HG03064 (cell line): ENCODE results near the gene TCN2.
A peak's percentile ranks its signal among the peaks of the same experiment; 100 is the strongest.
"Not testable (repeated sequence)": the region's sequence is repeated elsewhere in the genome, so short reads cannot be mapped to it uniquely, and the experiment has no call there.

Experiments
- ATAC-seq: cut with Tn5 transposase; IDR thresholded peaks from one replicate; pipeline ENCODE4 v1.9.1; 2021; ENCODE audit warnings: low read depth; ENCODE audit not compliant: unreplicated experiment

TCN2 gene

GRCh38 chr22:30574997-30575671 is 31.8 kb upstream of the TCN2 start:
- ATAC-seq = no peak

GRCh38 chr22:30575859-30576258 is 31.1 kb upstream of the TCN2 start:
- no peak for ATAC-seq

GRCh38 chr22:30578481-30578880 is 28.5 kb upstream of the TCN2 start:
- no peak for ATAC-seq

- ATAC-seq = no peak
These were observed 26.1 kb upstream of the TCN2 start for GRCh38 chr22:30580896-30581295.

- ATAC-seq = no peak
These were observed 24.9 kb upstream of the TCN2 start for GRCh38 chr22:30582051-30582450.

GRCh38 chr22:30582788-30583545 is 24.0 kb upstream of the TCN2 start:
- no peak for ATAC-seq

- no peak for ATAC-seq
These were observed 22.5 kb upstream of the TCN2 start for GRCh38 chr22:30584441-30584840.

- no peak for ATAC-seq
These were observed 20.6 kb upstream of the TCN2 start for GRCh38 chr22:30586414-30586813.

- ATAC-seq = no peak
These were observed 15.8 kb upstream of the TCN2 start for GRCh38 chr22:30591191-30591587.

GRCh38 chr22:30591588-30592359 is 15.2 kb upstream of the TCN2 start, which contains the start of gene PES1:
TSS of gene PES1 (minus strand) at chr22:30591910. CDS start at chr22:30591833, 77 bp downstream.
- peak; percentile 78 for ATAC-seq

- ATAC-seq = not testable (repeated sequence)
These were observed 14.6 kb upstream of the TCN2 start for GRCh38 chr22:30592360-30592713.

- no peak for ATAC-seq
These were observed 10.8 kb upstream of the TCN2 start for GRCh38 chr22:30596199-30596598.

- ATAC-seq = no peak
These were observed 10.1 kb upstream of the TCN2 start for GRCh38 chr22:30596886-30597285.

- no peak for ATAC-seq
These were observed 8.0 kb upstream of the TCN2 start for GRCh38 chr22:30598986-30599385.

- no peak for ATAC-seq
These were observed 6.1 kb upstream of the TCN2 start for GRCh38 chr22:30600921-30601320.

- ATAC-seq = no peak
These were observed 5.5 kb upstream of the TCN2 start for GRCh38 chr22:30601464-30601863.

GRCh38 chr22:30602049-30602448 is 4.9 kb upstream of the TCN2 start:
- no peak for ATAC-seq

- ATAC-seq = no peak
These were observed 3.2 kb upstream of the TCN2 start for GRCh38 chr22:30603801-30604200.

- no peak for ATAC-seq
These were observed 2.3 kb upstream of the TCN2 start for GRCh38 chr22:30604723-30605122.

GRCh38 chr22:30605449-30606110 is 1.4 kb upstream of the TCN2 start:
- ATAC-seq = no peak
